GM12865 (cell line): Measurements from ENCODE around the gene PCSK9.
A peak's percentile ranks its signal among the peaks of the same experiment; 100 is the strongest.

Experiments used
- DNase-seq: peaks from one replicate; pipeline ENCODE4 v3.0.0; 2010; ENCODE audit warnings: low read depth
- H3K4me3 ChIP-seq: 2 replicates; pipeline ENCODE4 v1.5.1; 2011; ENCODE audit warnings: mild to moderate bottlenecking, low read depth, low read length, control low read depth
- CTCF ChIP-seq: IDR thresholded peaks from 2 replicates; pipeline ENCODE4 v1.5.1; 2011; ENCODE audit warnings: low read length, control low read depth, low read depth, inconsistent platforms; ENCODE audit not compliant: insufficient read depth; ENCODE audit errors: missing control alignments

PCSK9 gene

GRCh38 chr1:55067914-55068313, 28.6 kb downstream of the PCSK9 start:
- H3K4me3 ChIP-seq: no peak overlapping the region
- no peak for TF ChIP-seq CTCF
- DNase-seq: no peak

- no peak overlapping the region for H3K4me3 ChIP-seq
- TF ChIP-seq CTCF: no peak
- DNase-seq: no peak
Observed at GRCh38 chr1:55068638-55069037, 29.3 kb downstream of the PCSK9 start.

GRCh38 chr1:55069280-55069679, 29.9 kb downstream of the PCSK9 start:
- no peak overlapping the region for H3K4me3 ChIP-seq
- DNase-seq: no peak
- TF ChIP-seq CTCF: no peak

GRCh38 chr1:55070293-55071164, 31.2 kb downstream of the PCSK9 start:
- no peak overlapping the region for H3K4me3 ChIP-seq
- DNase-seq: no peak
- TF ChIP-seq CTCF: no peak

GRCh38 chr1:55071477-55071876, 32.1 kb downstream of the PCSK9 start:
- no peak overlapping the region for H3K4me3 ChIP-seq
- peak; percentile 23 for TF ChIP-seq CTCF
- no peak for DNase-seq

- peak; percentile 21 for DNase-seq
- H3K4me3 ChIP-seq: no peak overlapping the region
- no peak for TF ChIP-seq CTCF
Observed at GRCh38 chr1:55073187-55073916, 34.0 kb downstream of the PCSK9 start.
